MG63 (cell line): ENCODE measurements around the gene HAS3. TPM values are rescaled to one million over a fixed set of nuclear protein-coding genes. Genes with fewer than 3 reads are reported as not detected.
"Not testable (repeated sequence)": the region's sequence is repeated elsewhere in the genome, so short reads cannot be mapped to it uniquely, and the experiment has no call there.

Experiments used
- DNase-seq: peaks from one replicate; pipeline ENCODE4 v3.0.0-alpha.2; 2020
- H3K27me3 ChIP-seq: fragments of 250-450 bp; sonication (Bioruptor Pico); 2 replicates; pipeline ENCODE4 v1.5.1; 2020; ENCODE audit warnings: mild to moderate bottlenecking, moderate library complexity
- H3K36me3 ChIP-seq: fragments of 250-450 bp; sonication (Bioruptor Pico); 2 replicates; pipeline ENCODE4 v1.5.1; 2020; ENCODE audit warnings: mild to moderate bottlenecking, moderate library complexity
- H3K4me3 ChIP-seq: fragments of 250-450 bp; sonication (Bioruptor Pico); 2 replicates; pipeline ENCODE4 v1.5.1; 2020; ENCODE audit warnings: mild to moderate bottlenecking, moderate library complexity
- H3K9me3 ChIP-seq: fragments of 250-450 bp; sonication (Bioruptor Pico); 2 replicates; pipeline ENCODE4 v1.5.1; 2020; ENCODE audit warnings: mild to moderate bottlenecking, moderate library complexity
- total RNA-seq: library from RNA; depleted of rRNA; stranded (reverse); fragments of >200 nt; shearing (Covaris generic); gene quantifications from 2 replicates; pipeline ENCODE4 v1.2.3, GENCODE V29; 2014; ENCODE audit warnings: low replicate concordance; rRNA removed

HAS3 gene, protein sequence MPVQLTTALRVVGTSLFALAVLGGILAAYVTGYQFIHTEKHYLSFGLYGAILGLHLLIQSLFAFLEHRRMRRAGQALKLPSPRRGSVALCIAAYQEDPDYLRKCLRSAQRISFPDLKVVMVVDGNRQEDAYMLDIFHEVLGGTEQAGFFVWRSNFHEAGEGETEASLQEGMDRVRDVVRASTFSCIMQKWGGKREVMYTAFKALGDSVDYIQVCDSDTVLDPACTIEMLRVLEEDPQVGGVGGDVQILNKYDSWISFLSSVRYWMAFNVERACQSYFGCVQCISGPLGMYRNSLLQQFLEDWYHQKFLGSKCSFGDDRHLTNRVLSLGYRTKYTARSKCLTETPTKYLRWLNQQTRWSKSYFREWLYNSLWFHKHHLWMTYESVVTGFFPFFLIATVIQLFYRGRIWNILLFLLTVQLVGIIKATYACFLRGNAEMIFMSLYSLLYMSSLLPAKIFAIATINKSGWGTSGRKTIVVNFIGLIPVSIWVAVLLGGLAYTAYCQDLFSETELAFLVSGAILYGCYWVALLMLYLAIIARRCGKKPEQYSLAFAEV
- total RNA-seq = 65.0 and 71.9 TPM in 2 replicates

DNA sequence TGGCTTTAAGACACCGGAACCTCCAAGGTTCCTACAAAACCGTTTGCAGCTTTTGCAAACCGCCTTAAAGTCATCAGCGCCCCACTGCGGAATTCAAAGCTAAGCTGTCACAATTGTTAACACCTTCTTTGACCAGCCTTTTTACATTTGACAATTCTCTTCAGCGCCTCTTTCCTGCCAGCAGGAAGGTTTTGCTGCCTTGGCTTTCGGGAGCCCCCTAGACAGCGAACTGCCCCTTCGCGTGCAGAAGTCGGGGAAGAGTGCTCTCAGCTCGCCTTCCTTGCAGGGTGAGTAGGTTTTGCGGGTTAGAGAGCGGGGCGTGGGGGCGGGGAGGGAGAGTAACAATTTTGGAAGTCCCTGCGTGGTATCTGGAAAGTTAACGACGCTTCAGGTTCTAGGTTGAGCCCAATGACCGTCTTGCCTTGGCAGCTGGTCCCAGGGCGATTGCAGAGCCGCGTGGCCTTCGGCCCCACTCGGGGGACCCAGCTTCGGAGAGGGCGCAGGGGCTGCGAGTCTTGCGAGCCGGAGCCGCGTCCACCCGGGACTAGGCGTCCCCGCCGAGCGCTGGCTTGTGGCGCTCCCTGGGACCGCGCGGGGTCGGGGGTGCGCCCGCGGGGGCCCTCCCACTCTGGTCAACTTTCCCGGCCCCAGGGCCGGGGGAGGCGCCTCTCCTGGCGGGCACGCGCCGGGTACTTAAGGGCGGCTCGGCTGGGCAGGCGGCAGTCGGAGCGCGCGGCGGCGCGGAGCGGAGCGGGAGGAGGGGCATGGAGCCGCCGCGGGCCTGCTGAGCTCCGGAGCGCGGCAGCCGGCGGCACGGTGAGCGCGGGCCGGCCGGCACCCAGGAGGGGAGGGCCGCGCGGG, at the start of gene HAS3:
TSS of gene HAS3 (plus strand) at position 153 of the 861 bp plus-strand sequence. CDS start 3,743 bp downstream, outside the sequence.
- peak within 1 kb of the TSS; percentile 69 for H3K4me3 ChIP-seq
- peak; percentile 72 for DNase-seq
- no peaks in the 10 kb centered on the region for H3K27me3 ChIP-seq
- H3K36me3 ChIP-seq = peaks cover 24% of the 10 kb centered on the region
- no peaks in the 10 kb centered on the region for H3K9me3 ChIP-seq

DNA sequence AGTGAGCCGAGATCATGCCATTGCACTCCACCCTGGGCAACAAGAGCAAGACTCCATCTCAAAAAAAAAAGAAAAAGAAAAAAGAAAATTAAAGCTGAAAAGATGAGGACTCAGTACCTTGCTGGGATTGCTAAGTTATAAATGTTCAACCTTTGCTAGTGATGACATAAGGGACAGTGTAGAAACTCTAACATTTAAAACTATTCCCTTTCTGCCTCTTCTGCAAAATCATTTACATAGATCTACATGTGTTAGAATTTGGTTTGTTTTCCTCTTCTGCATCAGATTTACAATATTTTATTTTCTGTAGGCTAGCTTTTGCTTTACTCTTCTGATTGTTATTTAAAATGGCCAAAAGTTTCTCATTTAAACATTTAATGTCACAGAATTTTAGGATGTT, 49.5 kb upstream of the HAS3 start:
- Histone ChIP-seq H3K36me3 (no peaks in the 10 kb centered on the region), H3K27me3 (no peaks in the 10 kb centered on the region), H3K4me3 (no peak overlapping the region), H3K9me3 (no peaks in the 10 kb centered on the region)
- DNase-seq = no peak

DNA sequence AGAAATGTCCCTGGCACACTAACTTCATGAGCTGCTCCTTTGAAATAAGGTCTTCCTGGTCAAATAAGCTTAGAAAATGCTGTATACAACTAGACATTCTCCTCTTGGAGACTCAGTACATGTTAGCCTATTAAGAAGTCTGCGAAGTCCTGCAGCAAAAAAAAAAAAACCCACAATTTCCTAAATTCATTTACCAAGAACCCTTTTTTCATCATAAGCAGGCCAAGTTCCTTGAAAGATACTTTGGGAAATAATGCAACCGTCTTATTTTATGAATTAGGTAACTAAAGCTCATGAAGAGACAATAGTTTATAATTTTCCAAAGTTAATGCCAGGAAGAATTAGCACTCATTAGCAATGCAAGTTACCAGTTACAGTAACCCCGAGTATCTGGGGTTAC, 49.0 kb upstream of the HAS3 start:
- H3K9me3 ChIP-seq = no peaks in the 10 kb centered on the region
- no peak for DNase-seq
- H3K36me3 ChIP-seq = no peaks in the 10 kb centered on the region
- H3K4me3 ChIP-seq = no peak overlapping the region
- H3K27me3 ChIP-seq = no peaks in the 10 kb centered on the region

DNA sequence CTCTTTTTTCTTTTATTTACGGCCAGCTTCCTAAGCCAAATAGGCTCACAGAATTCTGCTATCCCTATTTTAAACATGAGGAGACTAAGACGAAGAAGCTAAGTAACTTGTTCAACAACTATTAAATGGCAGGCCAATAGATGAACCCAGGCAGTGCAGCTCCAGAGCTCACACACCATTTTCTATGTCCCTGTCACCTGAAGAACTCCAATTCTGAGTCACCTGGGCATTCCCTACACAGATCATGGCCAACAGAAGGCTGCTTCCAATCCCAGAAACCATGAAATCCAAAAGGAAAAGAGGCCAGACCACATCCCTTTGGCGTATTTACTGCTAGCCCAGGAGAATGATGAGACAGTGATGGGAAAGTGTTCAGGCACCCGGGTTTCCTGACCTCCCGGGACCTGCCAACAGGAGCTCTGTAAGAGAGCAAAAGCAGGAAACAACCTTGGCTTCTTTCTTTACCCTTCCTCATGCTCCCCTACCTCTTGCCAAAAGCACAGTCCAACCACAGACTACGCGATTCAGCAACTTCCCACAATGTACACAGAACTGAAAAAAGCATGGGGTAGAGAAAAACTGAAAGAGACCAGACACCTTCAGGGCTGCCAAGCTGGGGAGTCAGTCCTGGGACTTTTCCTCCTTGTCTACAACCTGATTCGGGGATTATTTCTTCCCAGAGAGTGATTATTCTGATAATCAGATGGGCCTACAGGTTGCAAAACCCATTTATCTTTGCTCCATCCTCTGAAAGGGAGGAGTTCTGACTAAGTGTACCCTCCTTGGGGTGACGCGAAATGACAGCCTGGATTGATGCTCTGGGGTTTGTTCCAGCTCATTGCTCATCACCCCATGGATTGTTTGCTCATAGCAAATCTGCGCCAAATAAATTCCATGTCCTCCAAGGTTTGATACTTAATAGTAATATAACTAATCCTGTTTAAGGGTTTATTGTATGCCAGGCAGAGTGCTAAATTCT, 47.8 kb upstream of the HAS3 start:
- Histone ChIP-seq H3K9me3 (no peaks in the 10 kb centered on the region), H3K4me3 (no peak overlapping the region), H3K36me3 (no peaks in the 10 kb centered on the region), H3K27me3 (no peaks in the 10 kb centered on the region)
- DNase-seq = peak; percentile 88

DNA sequence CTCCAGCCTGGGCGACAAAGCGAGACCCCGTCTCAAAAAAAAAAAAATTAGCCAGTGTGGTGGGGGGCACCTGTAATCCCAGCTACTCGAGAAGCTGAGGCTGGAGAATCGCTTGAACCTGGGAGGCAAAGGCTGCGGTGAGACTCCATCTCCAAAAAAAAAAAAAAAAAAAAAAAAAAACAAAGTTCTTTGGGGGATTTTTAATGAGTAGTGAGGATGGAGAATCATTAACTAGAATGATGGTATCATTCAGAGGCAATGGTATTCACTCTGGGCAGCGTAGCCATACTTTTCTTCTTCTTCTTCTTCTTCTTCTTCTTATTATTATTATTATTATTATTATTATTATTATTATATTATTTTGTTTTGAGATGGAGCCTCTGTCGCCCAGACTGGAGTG, 42.0 kb upstream of the HAS3 start:
- not testable (repeated sequence) for H3K36me3 ChIP-seq, H3K27me3 ChIP-seq, H3K4me3 ChIP-seq, H3K9me3 ChIP-seq, DNase-seq

DNA sequence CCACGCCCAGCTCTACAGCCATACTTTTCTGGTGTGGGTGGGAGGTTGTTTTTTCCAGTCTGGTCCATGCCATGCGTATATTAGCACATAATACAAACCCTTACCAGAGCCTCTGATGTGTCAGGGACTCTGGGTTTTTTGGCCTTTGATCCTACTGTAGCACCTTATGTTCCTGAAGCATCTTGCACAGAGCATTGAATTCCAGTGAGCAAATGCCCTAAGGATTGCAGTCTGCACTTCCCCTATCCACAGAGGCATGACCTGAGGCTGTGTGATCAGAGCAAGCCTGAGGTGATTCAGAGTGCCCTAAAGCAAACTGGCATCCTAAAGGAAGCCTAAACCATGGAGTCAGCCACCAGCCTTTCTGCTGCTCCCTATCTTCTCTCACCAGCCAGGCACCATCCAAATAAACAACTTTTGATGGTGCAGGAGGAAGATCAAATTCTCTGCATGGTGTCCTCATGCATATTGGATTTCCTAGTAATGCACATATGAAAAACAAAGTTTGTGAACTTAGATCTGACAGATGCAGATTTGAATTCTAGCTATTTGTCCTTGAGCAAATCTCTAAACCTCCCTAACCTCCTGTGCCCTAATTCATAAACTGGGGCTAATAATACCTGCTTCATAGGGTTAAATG, 41.2 kb upstream of the HAS3 start:
- H3K27me3 ChIP-seq = no peaks in the 10 kb centered on the region
- H3K4me3 ChIP-seq = no peak overlapping the region
- DNase-seq = peak; percentile 78
- H3K36me3 ChIP-seq = no peaks in the 10 kb centered on the region
- no peaks in the 10 kb centered on the region for H3K9me3 ChIP-seq

DNA sequence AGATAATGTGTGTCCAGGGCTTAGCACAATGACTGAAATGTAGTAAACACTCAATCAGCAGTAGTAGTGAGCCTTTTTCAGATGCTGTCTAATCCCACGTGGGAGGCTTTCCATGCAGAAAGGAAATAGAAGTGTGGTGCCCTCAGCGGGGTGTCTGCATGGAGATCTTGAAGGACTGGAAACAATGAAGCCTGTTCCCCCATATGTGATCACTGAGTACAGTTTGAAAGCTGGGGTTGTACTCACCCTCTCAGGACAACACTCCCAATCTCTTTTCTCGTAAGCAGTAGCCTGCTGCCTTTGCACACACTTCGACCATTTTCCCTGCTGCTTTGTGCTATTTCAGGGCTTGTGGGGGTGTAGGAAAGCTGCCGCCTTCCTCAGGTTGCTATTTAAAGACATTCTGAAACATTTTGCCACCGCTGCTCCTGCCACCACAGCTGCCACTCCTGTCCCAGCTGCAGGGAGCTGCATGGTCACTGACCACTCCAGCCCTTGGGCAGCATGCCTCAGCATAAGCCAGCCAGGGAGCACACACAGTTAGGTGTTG, 40.6 kb upstream of the HAS3 start:
- Histone ChIP-seq H3K9me3 (no peaks in the 10 kb centered on the region), H3K27me3 (no peaks in the 10 kb centered on the region), H3K4me3 (no peak overlapping the region), H3K36me3 (no peaks in the 10 kb centered on the region)
- DNase-seq = peak; percentile 57

DNA sequence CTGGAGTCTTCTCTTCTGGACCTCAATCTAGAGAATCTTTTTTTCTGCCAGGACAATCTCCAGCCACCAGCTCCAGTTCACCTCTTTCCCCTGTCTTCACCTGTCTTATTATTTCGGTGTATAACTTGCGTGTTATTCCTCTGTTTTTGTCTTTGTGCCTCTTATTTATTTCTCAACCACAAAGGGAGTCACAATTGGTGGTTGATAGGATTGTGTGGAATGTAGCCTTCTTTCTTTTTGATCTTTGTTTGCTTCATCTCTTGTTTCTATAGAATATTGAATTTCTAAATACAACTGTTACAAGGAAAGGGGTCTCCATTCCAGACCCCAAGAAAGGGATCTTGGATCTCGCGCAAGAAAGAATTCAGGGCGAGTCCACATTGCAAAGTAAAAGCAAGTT, 35.9 kb upstream of the HAS3 start:
- no peak for DNase-seq
- Histone ChIP-seq H3K9me3 (no peaks in the 10 kb centered on the region), H3K27me3 (no peaks in the 10 kb centered on the region), H3K4me3 (no peak overlapping the region), H3K36me3 (no peaks in the 10 kb centered on the region)

DNA sequence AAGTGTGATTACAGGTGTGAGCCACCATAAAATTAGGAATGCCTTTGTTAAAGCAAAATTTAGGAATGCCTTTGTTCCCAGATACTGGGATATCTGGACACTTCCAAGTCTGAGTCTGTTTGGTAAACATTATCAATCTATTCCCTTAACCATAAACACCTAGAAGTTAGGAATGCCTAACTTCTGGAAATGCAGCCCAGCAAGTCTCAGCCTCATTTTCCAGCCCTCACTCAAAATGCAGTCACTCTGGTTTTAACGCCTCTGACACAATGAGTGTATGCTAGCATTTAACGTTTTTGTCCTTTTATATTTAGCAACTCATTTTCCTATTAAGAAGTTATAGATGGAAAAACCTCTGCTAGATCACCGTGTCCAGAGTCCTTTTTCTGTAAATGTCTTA, 34.4 kb upstream of the HAS3 start:
- Histone ChIP-seq H3K9me3 (no peaks in the 10 kb centered on the region), H3K27me3 (no peaks in the 10 kb centered on the region), H3K4me3 (no peak overlapping the region), H3K36me3 (no peaks in the 10 kb centered on the region)
- no peak for DNase-seq

DNA sequence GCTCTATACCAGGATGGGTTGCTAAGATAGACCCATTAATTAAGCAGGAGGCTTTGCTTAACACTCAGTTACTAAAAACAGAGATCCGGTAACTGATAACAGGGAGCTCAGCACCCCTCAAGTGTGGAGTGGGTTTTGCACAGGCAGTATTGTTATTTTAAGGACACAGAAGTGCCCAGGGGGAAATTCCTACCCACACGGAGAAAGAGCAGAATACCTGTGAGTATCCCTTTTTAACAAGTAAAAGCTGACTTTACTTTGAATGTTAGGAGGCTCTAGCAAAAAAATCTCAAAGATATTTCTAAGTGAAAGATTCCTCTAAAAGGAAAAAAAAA, 32.8 kb upstream of the HAS3 start:
- Histone ChIP-seq H3K4me3 (no peak overlapping the region), H3K9me3 (no peaks in the 10 kb centered on the region)
- DNase-seq = no peak

DNA sequence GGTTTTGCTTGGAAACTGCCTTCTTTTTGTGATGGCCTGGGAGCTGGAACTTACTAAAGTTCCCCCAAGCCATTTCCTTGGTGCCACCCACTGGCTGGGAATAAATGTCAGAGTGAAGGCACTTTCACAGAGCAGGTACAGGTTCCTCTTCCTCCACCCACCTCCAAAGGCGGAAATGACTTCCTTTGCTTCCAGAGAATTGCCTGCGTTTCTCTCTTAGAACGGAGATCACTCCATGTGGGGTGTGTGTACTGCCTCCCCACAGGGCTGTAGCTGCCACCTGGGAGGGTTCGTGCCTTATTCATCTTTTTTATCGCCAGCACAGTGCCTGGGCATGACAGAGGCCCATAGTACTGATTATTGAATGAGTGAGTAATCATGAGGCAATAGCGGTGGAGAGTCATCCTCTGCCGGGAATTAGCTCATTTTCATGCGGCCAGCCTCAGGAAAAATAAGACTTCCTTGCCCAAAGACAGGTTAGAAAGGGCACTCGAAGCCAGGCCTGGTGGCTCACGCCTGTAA, 32.2 kb upstream of the HAS3 start:
- peak; percentile 83 for DNase-seq

More for the DNA sequence above, 32.8 kb upstream of the HAS3 start:
- no peaks in the 10 kb centered on the region for H3K27me3 ChIP-seq
- H3K36me3 ChIP-seq = no peaks in the 10 kb centered on the region

DNA sequence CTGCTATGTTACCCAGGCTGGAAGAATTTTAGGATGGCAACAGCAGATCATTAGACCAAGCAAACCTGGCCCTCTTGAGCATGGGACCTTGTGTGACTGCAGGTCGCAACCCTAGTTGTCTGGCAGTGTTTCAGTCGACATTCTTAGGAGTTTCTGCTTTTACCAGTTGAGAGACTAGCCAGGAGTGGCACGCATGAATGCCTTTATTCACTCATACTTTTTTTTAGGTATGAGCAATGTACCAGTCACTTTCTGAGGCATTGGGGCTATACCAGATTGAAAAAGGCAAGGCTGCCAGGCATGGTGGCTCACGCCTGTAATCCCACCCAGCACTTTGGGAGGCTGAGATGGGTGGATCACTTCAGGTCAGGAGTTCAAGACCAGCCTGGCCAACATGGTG, 28.2 kb upstream of the HAS3 start:
- no peaks in the 10 kb centered on the region for H3K9me3 ChIP-seq
- peak; percentile 83 for DNase-seq
- H3K4me3 ChIP-seq = no peak overlapping the region
- H3K36me3 ChIP-seq = no peaks in the 10 kb centered on the region
- H3K27me3 ChIP-seq = no peaks in the 10 kb centered on the region

More for the DNA sequence above, 32.2 kb upstream of the HAS3 start:
- H3K36me3 ChIP-seq = no peaks in the 10 kb centered on the region
- H3K27me3 ChIP-seq = no peaks in the 10 kb centered on the region
- no peaks in the 10 kb centered on the region for H3K9me3 ChIP-seq
- H3K4me3 ChIP-seq = no peak overlapping the region

DNA sequence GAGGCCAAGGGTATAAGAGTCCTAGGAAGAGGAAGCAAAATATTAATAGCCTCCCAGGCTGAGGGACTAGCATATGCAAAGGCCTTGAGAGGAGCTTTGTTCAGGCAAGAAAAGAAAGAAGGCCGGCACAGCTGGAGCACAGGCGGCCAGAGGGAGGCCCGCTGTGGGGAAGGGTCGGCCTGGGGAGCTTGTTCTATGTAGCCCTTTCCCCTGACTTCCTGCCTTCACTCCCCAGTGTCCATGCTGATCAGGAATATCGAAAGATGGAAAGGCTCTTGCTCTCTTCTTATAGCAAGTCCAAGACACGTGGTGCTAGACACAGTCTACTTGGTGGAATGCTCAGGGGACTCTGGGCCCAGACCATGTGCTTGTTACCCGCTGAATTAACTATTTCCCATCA, 27.4 kb upstream of the HAS3 start:
- DNase-seq = no peak
- H3K4me3 ChIP-seq = no peak overlapping the region
- H3K9me3 ChIP-seq = no peaks in the 10 kb centered on the region
- no peaks in the 10 kb centered on the region for H3K27me3 ChIP-seq
- H3K36me3 ChIP-seq = no peaks in the 10 kb centered on the region

DNA sequence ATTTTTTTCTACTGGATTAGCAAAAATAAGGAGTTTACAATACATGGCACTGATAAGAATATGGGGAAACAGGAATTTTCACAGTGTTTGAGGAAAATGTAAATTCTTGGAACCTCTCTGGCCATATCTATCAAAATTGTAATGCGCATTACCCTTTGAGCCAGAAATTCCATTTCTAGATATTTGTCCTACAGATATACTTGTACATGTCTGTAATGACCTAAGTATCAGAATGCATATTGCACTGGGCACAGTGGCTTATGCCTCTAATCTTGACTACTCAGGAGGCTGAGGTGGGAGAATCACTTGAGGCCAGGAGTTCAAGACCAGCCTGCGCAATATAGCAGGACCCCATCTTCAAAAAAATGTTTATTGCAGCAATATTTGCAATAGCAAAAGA, 25.8 kb upstream of the HAS3 start:
- Histone ChIP-seq H3K4me3 (no peak overlapping the region), H3K36me3 (no peaks in the 10 kb centered on the region), H3K27me3 (no peaks in the 10 kb centered on the region), H3K9me3 (no peaks in the 10 kb centered on the region)
- DNase-seq = no peak

DNA sequence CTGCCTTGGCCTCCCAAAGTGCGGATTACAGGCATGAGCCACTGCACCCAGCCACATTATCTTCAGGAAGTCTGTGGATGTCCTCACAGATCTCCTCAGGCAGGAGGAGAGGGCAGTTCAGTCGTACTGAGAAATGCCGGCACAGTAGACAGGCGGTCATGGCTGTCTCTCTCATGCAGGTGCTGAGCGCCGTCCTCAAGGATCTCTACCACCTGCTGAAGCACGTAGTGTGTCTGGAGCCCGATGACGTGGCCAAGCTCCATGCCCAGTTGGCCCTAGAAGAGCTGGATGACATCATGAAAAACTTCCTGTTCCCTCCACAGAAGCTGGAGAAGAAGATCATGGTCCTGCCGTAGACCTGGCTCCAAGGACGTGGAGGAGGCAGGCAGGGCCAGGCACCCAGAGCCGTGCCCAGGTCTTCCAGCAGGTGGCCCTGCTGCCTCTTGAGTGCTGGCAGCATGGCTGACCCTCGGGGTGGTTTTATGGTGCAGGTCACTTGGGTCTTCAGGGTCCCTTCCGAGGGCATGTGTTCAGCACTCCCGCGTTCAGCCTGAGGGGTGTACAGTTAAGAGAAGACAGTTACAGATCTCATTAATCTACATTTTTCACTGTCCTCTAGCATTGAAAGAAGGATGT, 22.0 kb upstream of the HAS3 start:
- DNase-seq = no peak
- Histone ChIP-seq H3K27me3 (no peaks in the 10 kb centered on the region), H3K9me3 (no peaks in the 10 kb centered on the region), H3K4me3 (no peak overlapping the region), H3K36me3 (no peaks in the 10 kb centered on the region)
